KOPT-K1 (cell line): ENCODE data around the gene FANCG.

ENCODE experiments used
- H3K27ac ChIP-seq: fragments of 200-600 bp; sonication (generic); 2 replicates; pipeline ENCODE4 v1.5.1; 2016; ENCODE audit warnings: antibody characterized with exemption, mild to moderate bottlenecking, low read depth, low read length; ENCODE audit not compliant: poor library complexity, severe bottlenecking
- H3K36me3 ChIP-seq: fragments of 200-600 bp; sonication (generic); 2 replicates; pipeline ENCODE4 v1.5.1; 2017; ENCODE audit warnings: antibody characterized with exemption, mild to moderate bottlenecking, low read length, moderate library complexity; ENCODE audit not compliant: insufficient read depth
- H3K9me3 ChIP-seq: fragments of 200-600 bp; sonication (generic); 2 replicates; pipeline ENCODE4 v1.5.1; 2017; ENCODE audit warnings: antibody characterized with exemption, low read length, mild to moderate bottlenecking; ENCODE audit not compliant: insufficient read depth, poor library complexity, severe bottlenecking

The FANCG gene

DNA sequence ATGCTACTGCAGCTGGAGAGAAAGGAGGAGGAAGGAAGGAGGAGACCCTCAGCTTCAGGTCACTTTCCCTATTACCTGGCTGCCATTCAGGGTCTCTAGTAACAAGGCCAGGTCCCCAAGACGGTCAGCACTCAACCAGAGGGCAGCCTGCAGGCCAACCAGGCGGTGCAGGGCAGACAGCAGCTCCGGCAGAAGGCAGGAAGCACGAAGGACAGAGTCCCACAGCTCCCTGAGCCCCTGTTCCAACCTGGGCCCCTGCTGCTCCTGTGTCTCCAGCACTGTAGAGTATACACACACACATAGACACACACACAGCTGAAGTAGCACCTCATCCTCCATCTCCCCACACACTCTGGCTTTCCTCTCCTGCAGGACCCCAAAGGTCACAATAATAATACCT lies 1.7 kb downstream of the FANCG start:
- H3K9me3 ChIP-seq: no peaks in the 10 kb centered on the region
- H3K36me3 ChIP-seq: peaks cover 52% of the 10 kb centered on the region
- peak overlapping the region; percentile 89 for H3K27ac ChIP-seq

DNA sequence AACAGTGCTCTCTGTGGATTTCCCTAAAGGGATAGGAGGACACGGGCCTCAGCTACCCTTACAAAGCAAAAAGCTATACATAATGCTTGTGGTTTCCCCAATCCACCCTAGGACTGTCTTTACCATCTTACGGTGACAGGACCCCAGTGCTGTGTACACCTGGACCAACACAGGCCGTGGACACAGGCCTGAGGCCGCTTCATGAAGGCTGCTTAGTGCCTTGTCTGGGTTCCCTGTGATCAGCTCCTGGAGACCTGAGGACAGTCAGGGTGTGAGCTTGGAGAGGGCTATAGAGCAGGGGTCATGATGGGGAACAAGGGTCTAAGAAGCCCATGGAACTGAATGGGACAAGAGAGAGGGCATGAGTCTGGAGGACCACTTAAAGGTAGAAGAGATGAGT lies 2.9 kb downstream of the FANCG start:
- Histone ChIP-seq H3K27ac (no peak overlapping the region), H3K36me3 (peaks cover 52% of the 10 kb centered on the region)

DNA sequence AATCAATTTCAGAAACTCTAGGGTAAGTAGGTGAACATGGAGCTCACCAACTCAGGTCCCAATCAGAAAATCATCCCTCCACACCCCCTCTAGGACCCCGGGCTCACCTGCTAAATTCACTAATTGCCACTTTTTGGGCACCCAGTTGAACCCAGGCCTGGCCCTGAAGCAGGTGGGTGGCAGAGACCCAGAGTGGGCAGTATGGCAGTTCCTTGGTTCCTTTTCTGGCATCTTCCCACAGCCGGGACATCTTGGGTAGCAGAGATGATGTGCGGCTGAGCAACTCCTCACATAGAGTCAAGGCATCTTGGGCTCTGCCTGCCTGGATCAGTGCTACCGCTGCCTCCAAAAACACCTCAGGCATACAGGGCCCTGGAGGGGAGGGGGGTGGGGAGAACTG lies 4.4 kb downstream of the FANCG start:
- Histone ChIP-seq H3K36me3 (peaks cover 56% of the 10 kb centered on the region), H3K9me3 (no peaks in the 10 kb centered on the region), H3K27ac (no peak overlapping the region)

More for the DNA sequence above, 2.9 kb downstream of the FANCG start:
- no peaks in the 10 kb centered on the region for H3K9me3 ChIP-seq

DNA sequence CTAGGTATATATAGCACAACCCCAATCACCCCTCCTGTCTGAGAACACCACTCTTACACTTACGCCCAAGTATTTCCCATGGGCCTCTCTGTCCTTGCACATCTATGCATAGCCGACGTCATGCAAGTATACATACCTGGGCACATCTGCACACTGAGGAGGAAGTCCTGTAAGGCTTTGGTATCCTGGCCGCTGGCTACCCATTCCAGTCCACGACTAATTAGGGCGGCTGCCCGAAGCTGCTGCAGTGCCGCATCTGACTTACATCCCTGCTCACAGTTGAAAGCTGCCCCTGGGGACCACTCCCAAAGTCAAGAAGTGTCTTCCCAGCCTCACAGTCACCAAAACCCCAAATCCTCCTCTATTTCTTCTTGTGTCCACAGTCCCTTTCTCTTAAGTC lies 5.0 kb downstream of the FANCG start:
- no peaks in the 10 kb centered on the region for H3K9me3 ChIP-seq
- no peak overlapping the region for H3K27ac ChIP-seq
- peaks cover 61% of the 10 kb centered on the region for H3K36me3 ChIP-seq

DNA sequence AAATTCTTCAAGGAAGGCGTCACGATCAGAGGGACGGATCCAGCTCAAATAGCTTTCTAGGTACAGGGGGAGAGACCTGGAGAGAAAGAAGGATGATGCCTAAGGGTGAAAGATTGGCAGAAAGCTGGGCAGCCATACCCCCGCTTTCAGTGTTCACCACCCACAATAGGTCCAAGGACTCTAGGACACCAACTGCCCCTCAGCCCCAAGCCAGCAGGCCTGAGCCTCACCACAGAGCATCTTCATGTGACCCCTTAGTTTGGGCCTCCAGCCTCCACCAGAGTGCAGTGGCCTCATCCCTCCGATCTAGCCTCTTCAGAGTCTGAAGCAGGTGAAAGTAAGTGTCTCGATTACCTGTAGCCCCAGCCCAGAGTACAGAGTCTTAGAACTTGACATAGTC lies 5.6 kb downstream of the FANCG start:
- Histone ChIP-seq H3K36me3 (peaks cover 68% of the 10 kb centered on the region), H3K9me3 (no peaks in the 10 kb centered on the region), H3K27ac (no peak overlapping the region)

DNA sequence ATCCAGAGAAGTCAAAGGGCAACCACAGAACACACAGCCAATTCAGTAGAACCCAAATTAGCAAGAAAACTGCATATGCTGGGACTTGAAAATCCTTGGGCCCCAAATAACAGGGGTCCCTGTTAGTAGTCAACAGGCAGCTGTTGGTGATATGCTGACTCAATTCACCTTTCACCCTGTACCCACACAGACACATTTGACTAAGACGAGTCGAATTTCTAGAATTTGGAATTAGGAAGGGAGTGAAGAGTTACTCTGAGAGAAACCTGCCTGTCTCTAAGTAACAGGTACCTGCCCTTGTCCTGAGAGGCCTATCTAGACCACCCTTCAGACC lies 6.5 kb downstream of the FANCG start:
- no peak overlapping the region for H3K27ac ChIP-seq
- no peaks in the 10 kb centered on the region for H3K9me3 ChIP-seq
- peaks cover 75% of the 10 kb centered on the region for H3K36me3 ChIP-seq

DNA sequence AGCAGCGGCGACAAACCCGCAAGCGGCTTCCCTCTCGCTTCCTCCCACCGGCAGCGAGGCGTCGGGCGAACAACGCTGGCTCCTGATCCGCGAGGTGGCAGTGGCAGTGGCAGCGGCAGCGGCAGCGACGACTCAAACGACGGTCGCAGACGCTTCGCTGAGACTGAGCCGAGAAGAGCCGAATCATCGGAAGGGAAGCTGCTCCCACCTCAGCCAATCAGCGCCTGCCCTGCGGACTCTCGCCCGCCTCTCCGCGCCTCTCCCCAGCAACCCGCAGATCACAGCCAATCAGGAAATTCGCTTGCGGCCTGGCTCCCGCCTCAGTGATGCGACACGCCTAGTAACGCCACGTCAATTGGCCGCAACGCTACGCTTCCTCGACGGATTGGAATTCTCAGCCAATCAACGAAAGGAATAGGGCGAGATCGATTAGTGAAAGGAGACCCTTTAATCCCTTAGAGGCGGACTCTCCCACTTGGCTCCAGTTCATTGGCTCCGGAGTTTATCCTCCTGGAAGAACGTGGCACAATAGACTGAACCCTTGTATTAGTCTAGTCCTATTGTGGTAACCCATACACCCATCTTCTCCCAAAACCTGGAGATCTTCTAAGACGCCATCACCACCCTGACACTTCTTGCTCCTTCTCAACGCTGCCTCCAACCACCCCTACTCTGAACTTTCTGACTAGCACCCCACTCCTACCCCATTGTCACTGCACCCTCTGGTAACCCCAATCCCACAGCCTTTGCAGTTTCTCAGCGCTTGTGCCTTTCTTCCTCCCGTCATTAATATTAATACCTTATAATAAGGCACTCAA lies 7.1 kb downstream of the FANCG start, which contains the start of gene VCP:
TSS of gene VCP (minus strand) at position 165 of the 818 bp plus-strand sequence. CDS start 272 bp downstream, outside the sequence.
- H3K36me3 ChIP-seq: peaks cover 75% of the 10 kb centered on the region
- H3K27ac ChIP-seq: peak within 1 kb of the TSS; percentile 90
- no peaks in the 10 kb centered on the region for H3K9me3 ChIP-seq

DNA sequence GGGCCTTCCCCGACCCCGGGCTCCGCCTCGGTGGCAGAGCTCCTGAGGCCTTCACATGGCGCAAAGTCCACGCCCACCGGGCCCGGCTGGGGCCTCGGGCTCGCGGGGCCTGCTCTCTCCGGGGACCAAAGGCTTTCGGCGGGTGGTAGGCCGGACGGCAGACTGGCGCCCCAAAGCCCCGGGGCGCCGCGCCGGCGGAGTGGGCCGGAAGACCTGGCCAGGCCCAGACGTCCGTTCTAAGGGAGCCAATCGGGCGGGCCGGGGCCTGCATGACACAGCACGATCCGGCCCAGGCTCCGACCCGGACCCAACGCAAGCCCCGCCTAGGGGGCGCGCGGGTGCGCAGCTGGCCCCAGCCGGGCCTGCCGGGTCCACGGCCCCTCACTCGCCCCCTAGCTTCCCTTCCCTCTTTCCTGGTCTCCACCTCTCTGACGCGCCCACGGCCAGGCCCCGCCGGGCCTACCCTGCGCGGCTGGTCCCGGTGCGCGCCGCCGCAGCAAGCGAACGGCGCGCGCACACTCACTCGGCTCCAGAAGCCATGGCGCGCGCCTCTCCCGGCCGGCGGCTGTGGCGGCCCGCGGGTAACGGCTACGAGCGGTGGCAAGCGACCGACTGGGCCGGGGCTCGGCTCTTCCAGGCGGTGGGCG lies 7.8 kb downstream of the FANCG start:
- no peaks in the 10 kb centered on the region for H3K9me3 ChIP-seq
- H3K27ac ChIP-seq: peak overlapping the region; percentile 90
- H3K36me3 ChIP-seq: peaks cover 75% of the 10 kb centered on the region

DNA sequence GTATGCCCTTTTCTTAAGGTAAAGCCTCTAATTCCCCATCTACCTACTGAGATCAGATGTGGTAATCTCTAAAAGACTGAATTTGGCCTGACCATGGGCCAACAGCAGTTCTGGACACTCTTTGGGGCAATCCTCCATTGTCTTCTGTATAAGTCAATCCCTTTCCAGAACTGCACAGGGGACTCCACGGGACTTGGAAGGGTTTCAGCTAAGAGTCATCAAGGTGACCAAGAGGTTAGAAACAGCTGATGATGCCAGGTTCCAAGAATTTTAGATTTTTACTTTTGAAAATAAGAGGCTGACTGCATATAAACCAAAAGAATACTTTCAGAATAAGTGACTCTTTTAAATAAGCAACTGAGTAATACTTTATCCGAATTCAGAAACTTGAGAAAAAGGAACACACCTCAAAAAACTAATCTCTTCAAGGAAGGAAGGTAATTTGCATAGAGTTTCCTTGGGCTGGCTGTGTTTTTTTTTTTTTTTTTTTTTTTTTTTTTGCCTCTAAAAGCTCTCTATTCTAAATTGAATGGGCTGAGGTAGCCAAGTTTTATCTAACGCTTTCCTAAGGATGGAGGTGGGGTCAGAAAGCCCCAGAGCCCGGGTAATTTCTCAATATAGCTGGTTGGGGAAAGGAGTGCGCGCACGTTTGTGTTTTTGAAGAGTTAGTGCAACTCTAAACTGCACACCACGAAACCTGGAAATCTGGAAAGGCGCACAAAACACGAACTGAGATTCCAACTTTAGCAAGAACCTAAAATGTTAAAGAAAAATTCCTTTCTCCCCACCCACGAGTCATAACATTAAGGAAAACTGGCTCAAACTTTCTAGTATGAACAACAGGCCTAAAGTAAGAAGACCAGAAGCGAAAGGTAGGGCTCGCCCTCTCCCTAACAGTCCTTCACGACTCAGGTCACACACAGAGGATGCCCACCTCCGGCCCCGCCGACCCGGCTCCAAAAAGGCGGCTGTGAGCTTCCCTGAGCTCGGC lies 8.6 kb downstream of the FANCG start:
- Histone ChIP-seq H3K9me3 (no peaks in the 10 kb centered on the region), H3K27ac (peak overlapping the region; percentile 90), H3K36me3 (peaks cover 75% of the 10 kb centered on the region)

DNA sequence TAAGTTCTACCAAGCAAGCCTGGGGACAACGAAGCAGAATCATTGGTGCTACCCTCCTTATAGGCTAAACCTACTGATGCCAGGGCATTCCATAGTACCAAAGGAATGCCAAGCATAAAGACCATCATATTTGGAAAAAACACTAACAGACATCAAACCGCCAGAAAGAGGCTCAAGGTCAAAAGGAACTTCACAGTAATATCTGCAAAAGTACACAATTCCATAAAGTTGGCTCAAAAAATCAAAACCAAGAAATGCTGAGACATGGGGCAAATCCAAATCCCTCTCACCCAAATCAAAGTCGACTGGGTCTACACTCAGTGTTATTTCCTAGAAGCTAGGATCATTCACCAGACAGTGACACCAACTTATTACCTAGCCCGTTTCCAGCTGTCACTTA lies 10.7 kb downstream of the FANCG start:
- Histone ChIP-seq H3K9me3 (no peaks in the 10 kb centered on the region), H3K27ac (no peak overlapping the region), H3K36me3 (peaks cover 75% of the 10 kb centered on the region)

DNA sequence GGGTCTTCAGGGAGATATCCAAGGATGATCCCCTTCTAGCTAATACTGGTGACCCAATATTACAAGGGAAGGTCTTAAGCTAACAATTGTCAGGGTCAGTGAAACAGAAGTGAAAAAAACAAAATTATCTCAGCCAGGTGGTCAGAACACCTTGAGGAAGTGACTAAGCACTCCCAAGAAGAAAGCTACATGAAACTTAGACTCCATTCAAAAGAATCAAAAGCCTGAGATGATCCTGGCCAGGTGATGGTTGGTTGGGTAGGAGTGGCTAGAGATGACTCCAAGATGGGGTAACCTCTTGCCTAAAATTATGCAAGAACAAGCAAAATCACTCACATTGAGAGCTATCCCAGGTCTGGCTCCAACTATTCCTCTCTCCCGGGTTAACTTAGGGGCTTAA lies 12.7 kb downstream of the FANCG start:
- Histone ChIP-seq H3K27ac (no peak overlapping the region), H3K36me3 (peaks cover 86% of the 10 kb centered on the region), H3K9me3 (no peaks in the 10 kb centered on the region)

DNA sequence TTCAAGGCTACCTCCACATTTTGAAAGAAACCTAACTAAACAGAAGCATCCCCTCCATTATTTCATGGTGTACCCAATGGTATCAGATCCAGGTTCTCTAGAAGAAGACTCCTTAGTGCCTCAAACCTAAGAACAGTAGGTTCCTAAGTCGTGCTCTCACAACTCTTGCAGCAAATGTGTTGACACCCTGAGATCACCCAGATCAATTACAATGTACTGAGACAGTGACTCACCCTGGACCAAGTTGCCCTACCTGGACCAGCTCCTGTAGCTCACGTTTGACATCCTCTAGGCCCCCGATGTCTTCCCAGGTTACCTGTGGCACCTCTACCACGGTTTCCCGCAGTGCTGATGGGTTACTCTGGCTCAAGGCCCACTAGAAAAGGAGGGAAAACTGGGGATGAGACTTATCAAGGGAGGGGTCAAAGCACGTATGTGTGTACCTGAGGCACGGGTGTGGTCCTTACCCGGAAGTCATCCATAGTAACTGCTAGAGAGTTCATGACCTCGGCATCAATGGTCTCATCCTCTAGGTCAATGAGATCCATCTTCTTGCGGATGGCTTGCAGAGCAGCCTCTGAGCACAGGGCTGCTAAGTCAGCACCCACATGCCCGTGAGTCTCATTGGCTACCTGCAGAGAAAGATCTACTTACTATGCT lies 19.1 kb downstream of the FANCG start:
- H3K27ac ChIP-seq: no peak overlapping the region

DNA sequence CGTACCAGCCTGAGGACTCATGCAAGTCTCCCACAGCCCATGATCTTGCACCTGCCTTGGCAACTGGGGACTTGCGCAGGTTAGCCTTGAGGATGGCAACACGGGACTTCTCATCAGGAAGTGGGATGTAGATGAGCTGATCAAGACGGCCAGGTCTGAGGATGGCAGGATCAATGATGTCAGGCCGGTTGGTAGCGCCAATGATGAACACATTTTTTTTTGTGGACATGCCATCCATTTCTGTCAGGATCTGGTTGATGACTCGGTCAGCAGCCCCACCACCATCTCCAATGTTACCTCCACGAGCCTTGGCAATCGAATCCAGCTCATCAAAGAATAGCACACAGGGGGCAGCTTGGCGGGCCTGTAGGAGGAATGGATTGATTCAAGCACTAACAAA lies 20.3 kb downstream of the FANCG start:
- Histone ChIP-seq H3K9me3 (no peaks in the 10 kb centered on the region), H3K27ac (no peak overlapping the region), H3K36me3 (peaks cover 99% of the 10 kb centered on the region)

More for the DNA sequence above, 19.1 kb downstream of the FANCG start:
- Histone ChIP-seq H3K36me3 (peaks cover 99% of the 10 kb centered on the region), H3K9me3 (no peaks in the 10 kb centered on the region)

DNA sequence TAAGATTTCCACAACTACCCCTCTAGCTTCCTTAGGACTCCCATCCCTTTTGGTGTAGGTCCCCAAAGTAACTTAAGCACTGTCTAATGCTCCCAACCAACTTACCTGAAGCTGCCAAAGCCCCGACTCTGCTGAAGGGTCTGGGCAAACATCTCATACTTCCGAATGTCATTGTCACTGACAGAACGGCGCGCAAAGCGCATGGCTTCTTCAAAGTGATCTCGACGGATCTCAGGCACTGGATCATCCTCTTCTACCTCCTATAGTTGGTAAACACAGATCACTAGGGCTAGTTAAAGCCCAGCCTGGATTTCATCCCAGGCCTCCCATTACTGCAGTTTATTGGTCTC lies 22.5 kb downstream of the FANCG start:
- Histone ChIP-seq H3K9me3 (no peaks in the 10 kb centered on the region), H3K27ac (no peak overlapping the region), H3K36me3 (peaks cover 93% of the 10 kb centered on the region)
